ENCODE data around the gene TMEM220.

GRCh38 chr17:10771148-10771547, 41.3 kb upstream of the TMEM220 start:
- TF ChIP-seq EZH2phosphoT487 (IDR thresholded peaks at IDR 0.05; ENCODE audit: insufficient read depth, low read depth) = no peak
- TF ChIP-seq EZH2 (IDR thresholded peaks at IDR 0.05; ENCODE audit: insufficient read depth, poor library complexity, severe bottlenecking) = no peak

Data from GM23248 (cell line).